Liver (tissue), 9 donors: ENCODE measurements around the gene KISS1. TPM values are rescaled to one million over a fixed set of nuclear protein-coding genes. Genes with fewer than 3 reads are reported as not detected.

Experiments used
- DNase-seq: peaks from one replicate; pipeline ENCODE4 v3.0.0-alpha.2; 2017; ENCODE audit warnings: low spot score
- H3K27ac ChIP-seq, 2 donors: one replicate each; pipeline ENCODE4 v1.7.0; 2013; ENCODE audit warnings: inconsistent platforms in 2 of 2, low read length in 2 of 2, control low read depth in 1 of 2, low read depth in 1 of 2, mild to moderate bottlenecking in 1 of 2
- H3K27me3 ChIP-seq, 4 donors: one replicate each; pipeline versions ENCODE4 v1.6.1 to v1.7.0; 2013; ENCODE audit warnings: low read length in 3 of 4, inconsistent platforms in 1 of 4, mild to moderate bottlenecking in 1 of 4, moderate library complexity in 1 of 4; ENCODE audit not compliant: control insufficient read depth in 4 of 4, insufficient read depth in 4 of 4
- H3K36me3 ChIP-seq, 4 donors: one replicate each; pipeline versions ENCODE4 v1.6.1 to v1.7.0; 2013; ENCODE audit warnings: low read length in 3 of 4, mild to moderate bottlenecking in 3 of 4, low read depth in 1 of 4, moderate library complexity in 1 of 4; ENCODE audit not compliant: control insufficient read depth in 4 of 4, insufficient read depth in 3 of 4
- H3K4me1 ChIP-seq, 4 donors: one replicate each; pipeline versions ENCODE4 v1.6.1 to v1.7.0; 2013; ENCODE audit warnings: low read length in 3 of 4, mild to moderate bottlenecking in 3 of 4, moderate library complexity in 1 of 4; ENCODE audit not compliant: control insufficient read depth in 4 of 4, insufficient read depth in 4 of 4
- H3K4me3 ChIP-seq, 3 donors: one replicate each; pipeline versions ENCODE4 v1.6.1 to v1.7.0; 2013; ENCODE audit warnings: low read length in 3 of 3, control low read depth in 1 of 3, low read depth in 1 of 3, mild to moderate bottlenecking in 1 of 3
- H3K9ac ChIP-seq, 2 donors: one replicate each; pipeline ENCODE4 v1.7.0; 2013; ENCODE audit warnings: low read length in 2 of 2, mild to moderate bottlenecking in 2 of 2, moderate library complexity in 2 of 2, control low read depth in 1 of 2, low read depth in 1 of 2
- H3K9me3 ChIP-seq, 4 donors: one replicate each; pipeline versions ENCODE4 v1.6.1 to v1.7.0; 2013; ENCODE audit warnings: low read length in 3 of 4; ENCODE audit not compliant: control insufficient read depth in 4 of 4
- EGR1 ChIP-seq, 2 donors: IDR thresholded peaks; 2 replicates each; pipeline ENCODE4 v1.6.1; 2016 to 2018; ENCODE audit warnings: antibody characterized with exemption in 2 of 2, low read depth in 2 of 2
- FOXA1 ChIP-seq: IDR thresholded peaks from 2 replicates; pipeline ENCODE4 v1.6.1; 2016; ENCODE audit warnings: antibody characterized with exemption
- FOXA2 ChIP-seq: IDR thresholded peaks from 2 replicates; pipeline ENCODE4 v1.6.1; 2016; ENCODE audit warnings: antibody characterized with exemption
- GABPA ChIP-seq, 2 donors: IDR thresholded peaks in 1 of 2; conservative IDR thresholded peaks in 1 of 2; 2 replicates each; pipeline ENCODE4 v1.6.1; 2016; ENCODE audit warnings: antibody characterized with exemption in 2 of 2, mild to moderate bottlenecking in 1 of 2, moderate library complexity in 1 of 2
- HNF4A ChIP-seq, 2 donors: conservative IDR thresholded peaks; 2 replicates each; pipeline ENCODE4 v1.6.1; 2016; ENCODE audit warnings: antibody characterized with exemption in 2 of 2, mild to moderate bottlenecking in 2 of 2
- HNF4G ChIP-seq: IDR thresholded peaks from 2 replicates; pipeline ENCODE4 v1.6.1; 2016; ENCODE audit warnings: antibody characterized with exemption
- JUND ChIP-seq, 2 donors: IDR thresholded peaks; 2 replicates each; pipeline ENCODE4 v1.6.1; 2016; ENCODE audit warnings: antibody characterized with exemption in 2 of 2
- NR2F2 ChIP-seq: IDR thresholded peaks from 2 replicates; pipeline ENCODE4 v1.6.1; 2016; ENCODE audit warnings: antibody characterized with exemption
- RAD21 ChIP-seq, 2 donors: IDR thresholded peaks; 2 replicates each; pipeline ENCODE4 v1.6.1; 2016; ENCODE audit warnings: antibody characterized with exemption in 2 of 2, mild to moderate bottlenecking in 2 of 2
- RXRA ChIP-seq, 2 donors: IDR thresholded peaks; 2 replicates each; pipeline ENCODE4 v1.6.1; 2017 to 2018; ENCODE audit warnings: antibody characterized with exemption in 2 of 2, mild to moderate bottlenecking in 1 of 2
- SP1 ChIP-seq: IDR thresholded peaks from 2 replicates; pipeline ENCODE4 v1.6.1; 2018; ENCODE audit warnings: antibody characterized with exemption, mild to moderate bottlenecking
- TAF1 ChIP-seq: conservative IDR thresholded peaks from 2 replicates; pipeline ENCODE4 v1.6.1; 2016; ENCODE audit warnings: antibody characterized with exemption, mild to moderate bottlenecking
- YY1 ChIP-seq: IDR thresholded peaks from 2 replicates; pipeline ENCODE4 v1.6.1; 2016; ENCODE audit warnings: antibody characterized with exemption, mild to moderate bottlenecking
- ZBTB33 ChIP-seq: IDR thresholded peaks from 2 replicates; pipeline ENCODE4 v1.6.1; 2016; ENCODE audit warnings: antibody characterized with exemption
- WGBS: extraction: QIAGEN DNeasy Blood & Tissue Kit; methylation state at CpG from one replicate; pipeline ENCODE4 v1.1.7; 2013; 5-methylcytosine and 5-hydroxymethylcytosine counted together
- polyA plus RNA-seq, 2 donors: library from polyadenylated mRNA; stranded (reverse) in 1 of 2; unstranded in 1 of 2; fragments of 200-250 nt in 1 of 2; fragments of >200 nt in 1 of 2; fragmentation: Nextera tagmentation in 1 of 2; extraction: Ambion mirVana in 1 of 2; gene quantifications; one replicate each; pipeline versions ENCODE4 v1.2.1 to v1.2.3, GENCODE V29; 2013 to 2015
- total RNA-seq, 2 donors: library from RNA; depleted of rRNA; stranded (reverse); fragments of >200 nt; gene quantifications; one replicate each; pipeline ENCODE4 v1.2.3, GENCODE V29; 2014
- TF ChIP-seq, protein P1 (sequence below): IDR thresholded peaks from 2 replicates; pipeline ENCODE4 v1.6.1; 2016; ENCODE audit warnings: antibody characterized with exemption
- TF ChIP-seq, protein P2 (sequence below): IDR thresholded peaks from 2 replicates; pipeline ENCODE4 v1.6.1; 2016; ENCODE audit warnings: antibody characterized with exemption
- TF ChIP-seq, protein P3 (sequence below): IDR thresholded peaks from 2 replicates; pipeline ENCODE4 v1.6.1; 2016; ENCODE audit warnings: antibody characterized with exemption, mild to moderate bottlenecking
- TF ChIP-seq, protein P4 (sequence below): fragments of 150-350 bp; IDR thresholded peaks from 2 replicates; pipeline ENCODE4 v1.5.1; 2017; ENCODE audit warnings: improper control_type of control experiment, low read depth, low read length; ENCODE audit not compliant: missing input control
- donor health status: healthy.
- donor health status: healthy.
- donor health status: healthy.
- donor health status: healthy.
- donor health status: healthy.

KISS1 gene
- total and polyA plus RNA-seq, 4 donors: 0.50 to 1.4 TPM; not detected in 2

GRCh38 chr1:204197068-204197467 lies 777 bp upstream of the KISS1 start:
- no peak overlapping the region for H3K27ac ChIP-seq
- no peaks in the 10 kb centered on the region for H3K9me3 ChIP-seq
- 82% methylated on average over 5 of the region's 5 CpGs for WGBS
- DNase-seq: no peak
- H3K9ac ChIP-seq: no peak overlapping the region
- H3K4me1 ChIP-seq: peaks cover 0 to 2% (median 0%) of the 10 kb centered on the region in 4 donors
- H3K4me3 ChIP-seq: no peak overlapping the region
- peaks cover 0 to 2% (median 0%) of the 10 kb centered on the region in 4 donors for H3K36me3 ChIP-seq
- H3K27me3 ChIP-seq: no peaks in the 10 kb centered on the region
- TF ChIP-seq HNF4A (conservative IDR thresholded peaks at IDR 0.05) (no peak), FOXA1 (no peak), GABPA (IDR thresholded peaks at IDR 0.05 in 1 of 2, conservative IDR thresholded peaks at IDR 0.05 in 1 of 2) (no peak), NR2F2 (no peak), EGR1 (IDR thresholded peaks at IDR 0.05; ENCODE audit: low read depth in 2 of 2) (no peak), TAF1 (no peak), RXRA (IDR thresholded peaks at IDR 0.05) (no peak), YY1 (no peak), SP1 (no peak), RAD21 (IDR thresholded peaks at IDR 0.05) (no peak), HNF4G (no peak)
- TF ChIP-seq, protein P1, sequence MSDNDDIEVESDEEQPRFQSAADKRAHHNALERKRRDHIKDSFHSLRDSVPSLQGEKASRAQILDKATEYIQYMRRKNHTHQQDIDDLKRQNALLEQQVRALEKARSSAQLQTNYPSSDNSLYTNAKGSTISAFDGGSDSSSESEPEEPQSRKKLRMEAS: no peak
- TF ChIP-seq, protein P2, sequence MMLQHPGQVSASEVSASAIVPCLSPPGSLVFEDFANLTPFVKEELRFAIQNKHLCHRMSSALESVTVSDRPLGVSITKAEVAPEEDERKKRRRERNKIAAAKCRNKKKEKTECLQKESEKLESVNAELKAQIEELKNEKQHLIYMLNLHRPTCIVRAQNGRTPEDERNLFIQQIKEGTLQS: no peak

DNA sequence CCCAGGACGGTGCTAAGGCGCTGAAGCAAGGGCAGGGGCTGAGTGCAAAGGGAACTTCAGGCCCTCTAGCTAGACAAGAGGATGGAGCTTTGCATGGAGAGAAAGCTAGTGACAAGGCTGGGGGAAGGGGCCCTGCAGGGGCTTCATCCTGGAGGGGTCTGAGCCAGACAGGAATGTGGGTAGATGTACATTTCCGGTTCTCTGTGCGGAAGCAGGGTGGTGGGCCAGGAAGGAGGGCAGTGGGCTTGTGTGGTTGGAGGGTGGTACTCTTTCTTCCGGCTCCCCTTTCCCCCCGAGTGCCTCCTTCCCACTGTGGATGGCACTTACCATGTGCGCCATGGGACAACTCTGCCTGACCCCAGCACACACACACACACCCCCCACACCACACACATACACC lies 1.5 kb downstream of the KISS1 start:
- Histone ChIP-seq H3K27me3 (no peaks in the 10 kb centered on the region), H3K36me3 (peaks cover 0 to 2% (median 0%) of the 10 kb centered on the region in 4 donors)

More for the DNA sequence above, 1.5 kb downstream of the KISS1 start:
- H3K9ac ChIP-seq: no peak overlapping the region
- no peak overlapping the region for H3K4me3 ChIP-seq
- TF ChIP-seq RAD21 (IDR thresholded peaks at IDR 0.05): no peak
- no peak for TF ChIP-seq SP1
- TF ChIP-seq, protein P3, sequence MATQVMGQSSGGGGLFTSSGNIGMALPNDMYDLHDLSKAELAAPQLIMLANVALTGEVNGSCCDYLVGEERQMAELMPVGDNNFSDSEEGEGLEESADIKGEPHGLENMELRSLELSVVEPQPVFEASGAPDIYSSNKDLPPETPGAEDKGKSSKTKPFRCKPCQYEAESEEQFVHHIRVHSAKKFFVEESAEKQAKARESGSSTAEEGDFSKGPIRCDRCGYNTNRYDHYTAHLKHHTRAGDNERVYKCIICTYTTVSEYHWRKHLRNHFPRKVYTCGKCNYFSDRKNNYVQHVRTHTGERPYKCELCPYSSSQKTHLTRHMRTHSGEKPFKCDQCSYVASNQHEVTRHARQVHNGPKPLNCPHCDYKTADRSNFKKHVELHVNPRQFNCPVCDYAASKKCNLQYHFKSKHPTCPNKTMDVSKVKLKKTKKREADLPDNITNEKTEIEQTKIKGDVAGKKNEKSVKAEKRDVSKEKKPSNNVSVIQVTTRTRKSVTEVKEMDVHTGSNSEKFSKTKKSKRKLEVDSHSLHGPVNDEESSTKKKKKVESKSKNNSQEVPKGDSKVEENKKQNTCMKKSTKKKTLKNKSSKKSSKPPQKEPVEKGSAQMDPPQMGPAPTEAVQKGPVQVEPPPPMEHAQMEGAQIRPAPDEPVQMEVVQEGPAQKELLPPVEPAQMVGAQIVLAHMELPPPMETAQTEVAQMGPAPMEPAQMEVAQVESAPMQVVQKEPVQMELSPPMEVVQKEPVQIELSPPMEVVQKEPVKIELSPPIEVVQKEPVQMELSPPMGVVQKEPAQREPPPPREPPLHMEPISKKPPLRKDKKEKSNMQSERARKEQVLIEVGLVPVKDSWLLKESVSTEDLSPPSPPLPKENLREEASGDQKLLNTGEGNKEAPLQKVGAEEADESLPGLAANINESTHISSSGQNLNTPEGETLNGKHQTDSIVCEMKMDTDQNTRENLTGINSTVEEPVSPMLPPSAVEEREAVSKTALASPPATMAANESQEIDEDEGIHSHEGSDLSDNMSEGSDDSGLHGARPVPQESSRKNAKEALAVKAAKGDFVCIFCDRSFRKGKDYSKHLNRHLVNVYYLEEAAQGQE: no peak
- TF ChIP-seq, protein P4, sequence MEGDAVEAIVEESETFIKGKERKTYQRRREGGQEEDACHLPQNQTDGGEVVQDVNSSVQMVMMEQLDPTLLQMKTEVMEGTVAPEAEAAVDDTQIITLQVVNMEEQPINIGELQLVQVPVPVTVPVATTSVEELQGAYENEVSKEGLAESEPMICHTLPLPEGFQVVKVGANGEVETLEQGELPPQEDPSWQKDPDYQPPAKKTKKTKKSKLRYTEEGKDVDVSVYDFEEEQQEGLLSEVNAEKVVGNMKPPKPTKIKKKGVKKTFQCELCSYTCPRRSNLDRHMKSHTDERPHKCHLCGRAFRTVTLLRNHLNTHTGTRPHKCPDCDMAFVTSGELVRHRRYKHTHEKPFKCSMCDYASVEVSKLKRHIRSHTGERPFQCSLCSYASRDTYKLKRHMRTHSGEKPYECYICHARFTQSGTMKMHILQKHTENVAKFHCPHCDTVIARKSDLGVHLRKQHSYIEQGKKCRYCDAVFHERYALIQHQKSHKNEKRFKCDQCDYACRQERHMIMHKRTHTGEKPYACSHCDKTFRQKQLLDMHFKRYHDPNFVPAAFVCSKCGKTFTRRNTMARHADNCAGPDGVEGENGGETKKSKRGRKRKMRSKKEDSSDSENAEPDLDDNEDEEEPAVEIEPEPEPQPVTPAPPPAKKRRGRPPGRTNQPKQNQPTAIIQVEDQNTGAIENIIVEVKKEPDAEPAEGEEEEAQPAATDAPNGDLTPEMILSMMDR: no peak
- no peak for TF ChIP-seq HNF4A (conservative IDR thresholded peaks at IDR 0.05)
- no peak for TF ChIP-seq TAF1
- TF ChIP-seq GABPA (IDR thresholded peaks at IDR 0.05 in 1 of 2, conservative IDR thresholded peaks at IDR 0.05 in 1 of 2): no peak
- TF ChIP-seq EGR1 (IDR thresholded peaks at IDR 0.05; ENCODE audit: low read depth in 2 of 2): no peak
- TF ChIP-seq FOXA1: no peak
- TF ChIP-seq HNF4G: no peak
- no peak for TF ChIP-seq ZBTB33
- TF ChIP-seq, protein P2: no peak
- TF ChIP-seq FOXA2: no peak
- no peak for TF ChIP-seq JUND (IDR thresholded peaks at IDR 0.05)
- TF ChIP-seq YY1: no peak
- TF ChIP-seq, protein P1: no peak
- no peak for TF ChIP-seq NR2F2
- no peak for TF ChIP-seq RXRA (IDR thresholded peaks at IDR 0.05)
- no peaks in the 10 kb centered on the region for H3K9me3 ChIP-seq
- no peak overlapping the region for H3K27ac ChIP-seq
- peaks cover 0 to 3% (median 0%) of the 10 kb centered on the region in 4 donors for H3K4me1 ChIP-seq
- DNase-seq: no peak
- 77% methylated on average over 7 of the region's 7 CpGs for WGBS
